H9 (cell line): ENCODE measurements around the gene BUB3. TPM values are rescaled to one million over a fixed set of nuclear protein-coding genes. Genes with fewer than 3 reads are reported as not detected.

Source experiments
- DNase-seq: peaks from one replicate; pipeline ENCODE4 v3.0.0-alpha.2; 2017
- H2AFZ ChIP-seq: one replicate; pipeline ENCODE4 v1.6.1; 2013; ENCODE audit warnings: mild to moderate bottlenecking, low read length, control low read depth, moderate library complexity
- H2AK5ac ChIP-seq: 2 replicates; pipeline ENCODE4 v1.6.1; 2013; ENCODE audit warnings: low read length, control low read depth, mixed read lengths; ENCODE audit not compliant: insufficient read length
- H2BK120ac ChIP-seq: one replicate; pipeline ENCODE4 v1.6.1; 2013; ENCODE audit warnings: low read depth, mild to moderate bottlenecking, low read length, control low read depth, inconsistent platforms; ENCODE audit not compliant: poor library complexity, severe bottlenecking
- H2BK12ac ChIP-seq: 2 replicates; pipeline ENCODE4 v1.6.1; 2013; ENCODE audit warnings: low read length, control low read depth, mixed read lengths, low read depth; ENCODE audit not compliant: insufficient read length
- H2BK15ac ChIP-seq: 2 replicates; pipeline ENCODE4 v1.6.1; 2013; ENCODE audit warnings: low read depth, low read length, control low read depth
- H2BK20ac ChIP-seq: one replicate; pipeline ENCODE4 v1.6.1; 2013; ENCODE audit warnings: low read depth, mild to moderate bottlenecking, low read length, control low read depth, inconsistent platforms; ENCODE audit not compliant: poor library complexity, severe bottlenecking
- H2BK5ac ChIP-seq: 2 replicates; pipeline ENCODE4 v1.6.1; 2013; ENCODE audit warnings: low read length, control low read depth, mixed read lengths; ENCODE audit not compliant: insufficient read length
- H3K14ac ChIP-seq: 2 replicates; pipeline ENCODE4 v1.6.1; 2013; ENCODE audit warnings: low read length, control low read depth; ENCODE audit not compliant: insufficient read depth
- H3K18ac ChIP-seq: 2 replicates; pipeline ENCODE4 v1.6.1; 2013; ENCODE audit warnings: low read depth, mild to moderate bottlenecking, mixed read lengths, low read length, control low read depth; ENCODE audit not compliant: insufficient read length
- H3K23ac ChIP-seq: 2 replicates; pipeline ENCODE4 v1.6.1; 2013; ENCODE audit warnings: low read length, control low read depth, mixed read lengths, low read depth; ENCODE audit not compliant: insufficient read length
- H3K23me2 ChIP-seq: 2 replicates; pipeline ENCODE4 v1.6.1; 2013; ENCODE audit warnings: low read depth, mild to moderate bottlenecking, mixed read lengths, low read length, control low read depth; ENCODE audit not compliant: insufficient read length, poor library complexity, severe bottlenecking
- H3K27ac ChIP-seq: 2 replicates; pipeline ENCODE4 v1.5.1; 2013; ENCODE audit warnings: low read length, control low read depth, mixed read lengths, low read depth; ENCODE audit not compliant: insufficient read length
- H3K27me3 ChIP-seq: 2 replicates; pipeline ENCODE4 v1.6.1; 2013; ENCODE audit warnings: low read length, control low read depth, inconsistent platforms; ENCODE audit not compliant: insufficient read depth
- H3K4ac ChIP-seq: 2 replicates; pipeline ENCODE4 v1.6.1; 2013; ENCODE audit warnings: low read depth, mild to moderate bottlenecking, control low read depth, inconsistent platforms, low read length, moderate library complexity
- H3K4me1 ChIP-seq: 2 replicates; pipeline ENCODE4 v1.6.1; 2013; ENCODE audit warnings: low read length, control low read depth, inconsistent platforms; ENCODE audit not compliant: insufficient read depth
- H3K4me2 ChIP-seq: 2 replicates; pipeline ENCODE4 v1.6.1; 2013; ENCODE audit warnings: low read length, control low read depth, mixed read lengths; ENCODE audit not compliant: insufficient read length, insufficient read depth
- H3K56ac ChIP-seq: 2 replicates; pipeline ENCODE4 v1.6.1; 2013; ENCODE audit warnings: low read depth, mild to moderate bottlenecking, mixed read lengths, low read length, control low read depth; ENCODE audit not compliant: insufficient read length
- H3K79me1 ChIP-seq: 2 replicates; pipeline ENCODE4 v1.6.1; 2013; ENCODE audit warnings: low read depth, mild to moderate bottlenecking, moderate library complexity, low read length, control low read depth, inconsistent platforms; ENCODE audit not compliant: insufficient read depth, poor library complexity, severe bottlenecking
- H3K79me2 ChIP-seq: 2 replicates; pipeline ENCODE4 v1.6.1; 2013; ENCODE audit warnings: low read length, control low read depth, inconsistent platforms; ENCODE audit not compliant: insufficient read depth
- H3K9ac ChIP-seq: 2 replicates; pipeline ENCODE4 v1.6.1; 2013; ENCODE audit warnings: low read length, control low read depth, mixed read lengths; ENCODE audit not compliant: insufficient read length; ENCODE audit errors: extremely low read depth
- H3K9me3 ChIP-seq: one replicate; pipeline ENCODE4 v1.6.1; 2013; ENCODE audit warnings: low read depth, low read length, inconsistent platforms; ENCODE audit not compliant: control insufficient read depth
- H3T11ph ChIP-seq: one replicate; pipeline ENCODE4 v1.6.1; 2013; ENCODE audit warnings: mild to moderate bottlenecking, low read length, control low read depth, inconsistent platforms
- H4K20me1 ChIP-seq: one replicate; pipeline ENCODE4 v1.6.1; 2013; ENCODE audit not compliant: control insufficient read depth, insufficient read length, insufficient read depth
- H4K5ac ChIP-seq: 2 replicates; pipeline ENCODE4 v1.6.1; 2013; ENCODE audit warnings: low read depth, mild to moderate bottlenecking, mixed read lengths, low read length, control low read depth; ENCODE audit not compliant: insufficient read length
- H4K8ac ChIP-seq: replicated peaks from 2 replicates; pipeline ENCODE4 v1.6.1; 2013; ENCODE audit warnings: low read length, control low read depth, mixed read lengths, low read depth; ENCODE audit not compliant: insufficient read length
- H4K91ac ChIP-seq: 2 replicates; pipeline ENCODE4 v1.6.1; 2013; ENCODE audit warnings: low read depth, mild to moderate bottlenecking, moderate library complexity, mixed read lengths, low read length, control low read depth; ENCODE audit not compliant: insufficient read length
- H3K27ac Mint-ChIP-seq, 3 experiments: 2 replicates in 2 of 3; 3 replicates in 1 of 3; pipeline ENCODE4 v1.8.0; 2020 to 2021; ENCODE audit warnings: mixed read lengths in 3 of 3, mild to moderate bottlenecking in 1 of 3, moderate library complexity in 1 of 3
- H3K27me3 Mint-ChIP-seq: 2 replicates; pipeline ENCODE4 v1.8.0; 2021; ENCODE audit warnings: low read depth, mild to moderate bottlenecking, moderate library complexity, mixed read lengths
- H3K36me3 Mint-ChIP-seq, 3 experiments: 2 replicates in 2 of 3; 3 replicates in 1 of 3; pipeline ENCODE4 v1.8.0; 2020 to 2021; ENCODE audit warnings: low read depth in 3 of 3, mixed read lengths in 3 of 3; ENCODE audit not compliant: insufficient read depth in 1 of 3
- H3K4me1 Mint-ChIP-seq, 2 experiments: 2 replicates each; pipeline ENCODE4 v1.8.0; 2020; ENCODE audit warnings: mixed read lengths in 2 of 2
- H3K4me3 Mint-ChIP-seq, 2 experiments: 2 replicates in 1 of 2; 3 replicates in 1 of 2; pipeline ENCODE4 v1.8.0; 2020 to 2021; ENCODE audit warnings: mild to moderate bottlenecking in 2 of 2, mixed read lengths in 2 of 2, moderate library complexity in 1 of 2
- H3K9me3 Mint-ChIP-seq, 2 experiments: 2 replicates in 1 of 2; 3 replicates in 1 of 2; pipeline ENCODE4 v1.8.0; 2020; ENCODE audit warnings: mild to moderate bottlenecking in 2 of 2, mixed read lengths in 2 of 2, moderate library complexity in 1 of 2
- CTCF ChIP-seq: fragments of 200-600 bp; sonication (generic); conservative IDR thresholded peaks from 3 replicates; pipeline ENCODE4 v1.8.0; 2021; ENCODE audit warnings: antibody characterized with exemption, mild to moderate bottlenecking
- WGBS: extraction: QIAGEN DNeasy Blood & Tissue Kit; methylation state at CpG from one replicate; pipeline ENCODE4 v1.1.7; 2013; ENCODE audit warnings: missing lambda C conversion rate, low lambda C conversion rate, mixed read lengths; ENCODE audit not compliant: insufficient read length; ENCODE audit errors: extremely low coverage; 5-methylcytosine and 5-hydroxymethylcytosine counted together
- total RNA-seq: library from RNA; stranded (reverse); gene quantifications from 2 replicates; pipeline ENCODE4 v1.2.1, GENCODE V29; 2021

Gene BUB3
- total RNA-seq, 1 experiment from 2014 or later, result 200 TPM

DNA sequence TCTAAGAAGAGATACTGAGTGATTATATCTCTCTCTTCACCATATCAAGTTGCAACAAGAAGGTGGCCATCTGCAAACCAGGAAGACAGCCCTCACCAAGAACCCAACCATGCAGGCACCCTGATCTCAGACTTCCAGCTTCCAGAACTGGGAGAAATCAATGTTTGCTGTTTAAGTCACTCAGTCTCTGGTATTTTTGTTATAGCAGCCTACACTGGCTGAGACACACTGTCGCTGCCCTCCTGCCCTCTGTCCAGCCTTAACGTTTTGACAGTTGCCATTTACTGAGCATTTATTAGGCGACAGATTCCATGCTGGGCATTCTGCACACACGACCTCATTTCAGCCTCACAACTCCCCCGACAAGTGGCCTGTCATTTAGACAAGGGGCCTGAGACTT, 28.0 kb upstream of the BUB3 start:
- H2BK15ac ChIP-seq, result no peak overlapping the region
- H3K14ac ChIP-seq, result no peak overlapping the region
- no peak overlapping the region for H3K9ac ChIP-seq
- no peak for DNase-seq
- no peaks in the 10 kb centered on the region for H3K4me1 ChIP-seq
- H2BK12ac ChIP-seq, result no peak overlapping the region
- H3K9me3 ChIP-seq, result no peaks in the 10 kb centered on the region
- no peak overlapping the region for H3K18ac ChIP-seq
- Mint-ChIP-seq H3K27me3 (peaks cover 76% of the 10 kb centered on the region), H3K4me3 (no peak overlapping the region), H3K36me3 (no peaks in the 10 kb centered on the region), H3K27ac (no peak overlapping the region), H3K9me3 (no peaks in the 10 kb centered on the region; a peak in 1 of 5 replicates), H3K4me1 (0 out of 4 replicates have a peak, but pooled peaks cover 0 to 4% of the 10 kb centered on the region in 2 experiments)
- no peak overlapping the region for H3K27ac ChIP-seq
- no peak overlapping the region for H4K8ac ChIP-seq
- no peak overlapping the region for H2BK120ac ChIP-seq
- no peak overlapping the region for H4K5ac ChIP-seq
- peaks cover 8% of the 10 kb centered on the region; the same call in 1 of the 2 replicates for H3K27me3 ChIP-seq
- no peak overlapping the region for H2AFZ ChIP-seq
- H3K4ac ChIP-seq, result no peak overlapping the region
- H3K79me2 ChIP-seq, result no peaks in the 10 kb centered on the region
- H3K4me2 ChIP-seq, result no peak overlapping the region
- no peak overlapping the region for H3K56ac ChIP-seq
- H3K23ac ChIP-seq, result no peak overlapping the region
- no peak overlapping the region for H2AK5ac ChIP-seq
- no peak overlapping the region for H2BK5ac ChIP-seq
- H2BK20ac ChIP-seq, result no peak overlapping the region
- H4K91ac ChIP-seq, result no peak overlapping the region
- no peaks in the 10 kb centered on the region for H3K79me1 ChIP-seq
- H3T11ph ChIP-seq, result no peak overlapping the region
- no peaks in the 10 kb centered on the region for H3K23me2 ChIP-seq
- no peak for TF ChIP-seq CTCF
- no peaks in the 10 kb centered on the region for H4K20me1 ChIP-seq
- WGBS, result no CpG with 5 or more reads among the region's 5 CpGs
